Mucosa of descending colon (tissue), 3 donors: ENCODE data around the gene IMPDH1. TPM values are rescaled to one million over a fixed set of nuclear protein-coding genes. Genes with fewer than 3 reads are reported as not detected.

Source experiments
- ATAC-seq: fragments of 200-7000 bp; cut with Tn5 transposase; one replicate; pipeline ENCODE4 v1.9.1; 2020; ENCODE audit warnings: mild to moderate bottlenecking, moderate library complexity
- DNase-seq, 3 donors: peaks; one replicate each; pipeline ENCODE4 v3.0.0-alpha.2; 2020
- H3K36me3 ChIP-seq: fragments of 200-600 bp; one replicate; pipeline ENCODE4 v1.8.0; 2021; ENCODE audit warnings: low read depth, mild to moderate bottlenecking
- H3K4me1 ChIP-seq: fragments of 200-600 bp; one replicate; pipeline ENCODE4 v1.8.0; 2021; ENCODE audit warnings: low read depth, mild to moderate bottlenecking
- H3K4me3 ChIP-seq: fragments of 200-600 bp; one replicate; pipeline ENCODE4 v1.8.0; 2021; ENCODE audit warnings: mild to moderate bottlenecking
- H3K9me3 ChIP-seq: fragments of 200-600 bp; one replicate; pipeline ENCODE4 v1.8.0; 2021; ENCODE audit warnings: mild to moderate bottlenecking
- intact Hi-C, 2 donors: fragments of 100-400 bp; cut with DNase I in 1 of 2; cut with micrococcal nuclease in 1 of 2; formaldehyde crosslinking; loops; one replicate each; pipeline versions ENCODE4 v1.11.0 to v1.11.1; 2022; cut with DNase I, micrococcal nuclease
- total RNA-seq, 3 donors: library from RNA; stranded (reverse); fragmentation: NEBNext Ultra II Directional in 2 of 3; extraction: Animal tissue kit (Norgen Biotek cat#: 25700) in 2 of 3; gene quantifications; one replicate each; pipeline versions ENCODE4 v1.2.1 to v1.2.4, GENCODE V29; 2021 to 2023
- TF ChIP-seq, protein P1 (sequence below): fragments of 200-600 bp; IDR thresholded peaks from one replicate; pipeline ENCODE4 v1.8.0; 2022; ENCODE audit warnings: antibody characterized with exemption, mild to moderate bottlenecking
- donor health status: DM: no; HTN: no; CAD: no; lungs with moderate emphysema.
- donor health status: DM: no; HTN: no; CAD: no.
- donor health status: DM: no; HTN: yes; CAD: no.

The IMPDH1 gene
- total RNA-seq, 3 donors from 2014 or later = 21.3 to 37.0 (median 35.5) TPM

- Histone ChIP-seq H3K4me1 (no peaks in the 10 kb centered on the region), H3K4me3 (no peak overlapping the region), H3K36me3 (no peaks in the 10 kb centered on the region), H3K9me3 (no peaks in the 10 kb centered on the region)
- intact Hi-C loops = no loop called here
- TF ChIP-seq, protein P1, sequence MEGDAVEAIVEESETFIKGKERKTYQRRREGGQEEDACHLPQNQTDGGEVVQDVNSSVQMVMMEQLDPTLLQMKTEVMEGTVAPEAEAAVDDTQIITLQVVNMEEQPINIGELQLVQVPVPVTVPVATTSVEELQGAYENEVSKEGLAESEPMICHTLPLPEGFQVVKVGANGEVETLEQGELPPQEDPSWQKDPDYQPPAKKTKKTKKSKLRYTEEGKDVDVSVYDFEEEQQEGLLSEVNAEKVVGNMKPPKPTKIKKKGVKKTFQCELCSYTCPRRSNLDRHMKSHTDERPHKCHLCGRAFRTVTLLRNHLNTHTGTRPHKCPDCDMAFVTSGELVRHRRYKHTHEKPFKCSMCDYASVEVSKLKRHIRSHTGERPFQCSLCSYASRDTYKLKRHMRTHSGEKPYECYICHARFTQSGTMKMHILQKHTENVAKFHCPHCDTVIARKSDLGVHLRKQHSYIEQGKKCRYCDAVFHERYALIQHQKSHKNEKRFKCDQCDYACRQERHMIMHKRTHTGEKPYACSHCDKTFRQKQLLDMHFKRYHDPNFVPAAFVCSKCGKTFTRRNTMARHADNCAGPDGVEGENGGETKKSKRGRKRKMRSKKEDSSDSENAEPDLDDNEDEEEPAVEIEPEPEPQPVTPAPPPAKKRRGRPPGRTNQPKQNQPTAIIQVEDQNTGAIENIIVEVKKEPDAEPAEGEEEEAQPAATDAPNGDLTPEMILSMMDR = no peak
- ATAC-seq (peak; percentile 57), DNase-seq (no peak)
These were observed 21.4 kb upstream of the IMPDH1 start for GRCh38 chr7:128431221-128431620.

DNA sequence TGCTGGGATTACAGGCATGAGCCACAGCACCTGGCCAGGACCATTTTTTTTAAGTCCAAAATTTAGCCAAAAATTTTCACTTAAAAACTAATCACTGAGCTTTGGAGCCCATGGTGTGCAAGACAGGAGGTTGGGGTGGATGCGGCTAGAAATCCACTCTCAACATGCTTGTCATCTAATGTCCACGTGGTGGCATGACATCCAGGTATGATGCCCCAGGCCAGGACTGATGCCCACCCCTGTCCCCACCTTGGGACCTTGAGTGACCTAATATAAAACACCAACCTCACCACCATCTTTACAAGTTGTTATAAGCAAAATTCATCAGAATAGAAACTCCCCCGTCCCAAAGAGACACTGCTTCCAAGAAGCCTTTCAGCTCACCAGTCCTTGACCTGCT is 20.4 kb upstream of the IMPDH1 start:
- Histone ChIP-seq H3K36me3 (no peaks in the 10 kb centered on the region), H3K9me3 (no peaks in the 10 kb centered on the region), H3K4me1 (no peaks in the 10 kb centered on the region), H3K4me3 (no peak overlapping the region)
- DNase-seq = no peak
- TF ChIP-seq, protein P1 = no peak
- intact Hi-C loops = no loop called here
- ATAC-seq = no peak

DNA sequence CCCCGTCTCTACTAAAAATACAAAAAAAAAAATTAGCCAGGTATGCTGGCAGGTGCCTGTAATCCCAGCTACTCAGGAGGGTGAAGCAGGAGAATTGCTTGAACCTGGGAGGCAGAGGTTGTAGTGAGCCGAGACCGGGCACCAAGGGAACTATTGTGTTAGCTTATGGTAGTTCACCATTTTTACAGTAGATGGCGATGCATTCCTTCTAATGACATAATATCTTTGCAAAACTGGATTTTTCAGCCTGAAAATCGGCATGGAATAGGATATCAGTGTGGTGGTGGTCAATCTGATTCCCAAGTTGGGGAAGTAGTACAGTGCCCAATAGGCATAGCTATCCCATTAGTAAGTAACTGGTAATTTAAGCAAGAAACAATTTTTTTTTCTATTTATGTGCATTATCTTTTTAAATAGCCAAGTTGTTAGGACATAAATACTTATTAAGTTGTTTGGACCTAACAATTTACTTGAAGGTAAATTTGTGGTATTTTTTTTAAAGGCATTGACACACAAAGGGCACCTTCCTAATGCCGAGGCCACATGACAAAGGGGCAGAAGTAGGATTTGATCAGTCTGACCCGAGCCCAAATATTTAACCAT is 17.6 kb upstream of the IMPDH1 start:
- intact Hi-C loops = loop anchor here (1.0 to 2.0 kb wide), 2 partner anchors 31 to 34 kb away; no protein-coding TSS in a partner anchor
- Histone ChIP-seq H3K36me3 (no peaks in the 10 kb centered on the region), H3K4me3 (no peak overlapping the region), H3K4me1 (no peaks in the 10 kb centered on the region), H3K9me3 (no peaks in the 10 kb centered on the region)
- peak; percentile 76 for ATAC-seq
- TF ChIP-seq, protein P1 = peak; percentile 32
- DNase-seq = peak in 1 of 3 donors; percentile 59

DNA sequence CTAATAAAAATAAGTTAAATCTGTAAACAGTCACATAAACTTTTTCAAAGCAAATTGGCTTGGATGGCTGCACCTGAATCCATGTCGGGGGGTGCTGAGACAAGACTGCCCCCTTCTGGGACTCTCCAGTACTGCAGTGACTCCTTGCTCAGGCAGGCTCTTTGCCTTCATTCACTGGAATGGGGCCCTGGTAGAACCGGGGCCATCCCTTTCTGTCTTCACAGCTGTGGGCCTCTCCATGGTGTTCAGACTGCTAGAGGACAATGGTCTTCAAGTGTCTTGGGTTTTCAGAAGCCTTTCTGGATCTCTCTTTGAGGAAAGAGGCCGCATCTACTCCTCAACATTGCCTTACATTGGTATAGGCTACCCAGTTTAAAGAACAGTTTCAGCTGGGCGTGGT is 16.1 kb upstream of the IMPDH1 start:
- H3K4me1 ChIP-seq = no peaks in the 10 kb centered on the region
- no peak overlapping the region for H3K4me3 ChIP-seq
- DNase-seq (peak in 2 of 3 donors; percentile 82 to 93), ATAC-seq (peak; percentile 89)
- intact Hi-C loops = loop anchor here in 1 of 2 donors (2.0 kb wide), 1 partner anchor 33 kb away; no protein-coding TSS in a partner anchor
- no peaks in the 10 kb centered on the region for H3K36me3 ChIP-seq
- no peaks in the 10 kb centered on the region for H3K9me3 ChIP-seq
- TF ChIP-seq, protein P1 = peak; percentile 87

DNA sequence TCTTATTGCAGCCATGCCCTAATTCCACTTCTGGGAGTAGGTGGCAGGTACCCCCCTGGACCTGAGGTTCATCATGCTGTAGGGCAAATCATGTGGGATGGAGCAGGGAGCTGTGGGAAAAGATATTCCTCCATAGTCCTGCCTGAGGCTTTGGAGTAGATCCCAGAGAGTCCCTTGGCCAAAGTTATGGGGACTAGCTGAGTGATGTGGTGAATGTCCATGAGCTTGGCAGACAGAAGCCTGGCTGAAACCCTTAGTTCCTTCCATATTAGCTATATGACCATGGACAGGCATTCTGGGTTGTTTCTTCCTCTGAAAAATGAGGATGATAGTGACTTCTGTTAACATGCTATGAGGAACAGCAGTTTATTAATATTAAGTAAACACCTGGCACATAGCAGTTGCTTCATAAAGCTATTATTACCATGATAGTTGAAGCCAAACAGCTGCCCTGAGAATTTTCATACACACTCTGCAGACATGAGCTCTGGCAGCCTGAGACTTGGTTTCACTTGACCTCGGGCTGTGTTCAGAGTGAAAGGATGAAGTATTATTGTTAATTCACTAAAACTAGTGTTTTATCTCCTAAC is 15.0 kb upstream of the IMPDH1 start:
- no peak overlapping the region for H3K4me3 ChIP-seq
- intact Hi-C loops = no loop called here
- no peaks in the 10 kb centered on the region for H3K4me1 ChIP-seq
- no peak for DNase-seq
- H3K36me3 ChIP-seq = no peaks in the 10 kb centered on the region
- TF ChIP-seq, protein P1 = no peak
- ATAC-seq = no peak
- H3K9me3 ChIP-seq = no peaks in the 10 kb centered on the region
